OCI-LY7 (cell line): ENCODE data around the gene NCKAP5. TPM values are rescaled to one million over a fixed set of nuclear protein-coding genes. Genes with fewer than 3 reads are reported as not detected.

Experiments
- BruUV-seq: library from RNA; stranded (reverse); fragments of 400-500 nt; replicated peaks from 2 replicates; lab custom pipeline; 2021; lab: Mats Ljungman, UMichigan
- CTCF ChIA-PET: fragments of 300-600 bp; sonication (Branson Sonifier 250); formaldehyde crosslinking; loops from one replicate; lab custom pipeline; 2022; ENCODE audit warnings: antibody characterized with exemption; ENCODE audit not compliant: unreplicated experiment; lab: Charles Lee
- POLR2A ChIA-PET: fragments of 300-600 bp; sonication (Branson Sonifier 250); formaldehyde crosslinking; loops from one replicate; lab custom pipeline; 2022; ENCODE audit warnings: antibody characterized with exemption; lab: Charles Lee
- DNase-seq: peaks from one replicate; pipeline ENCODE4 v3.0.0-alpha.2; 2015; ENCODE audit warnings: low spot score
- H2AFZ ChIP-seq: fragments of 200-600 bp; sonication (generic), shearing (Covaris generic); 2 replicates; pipeline ENCODE4 v1.6.1; 2014; ENCODE audit warnings: mild to moderate bottlenecking, antibody characterized with exemption, low read length, moderate library complexity
- H3K27ac ChIP-seq: fragments of 200-600 bp; sonication (generic); 2 replicates; pipeline ENCODE4 v1.5.1; 2014; ENCODE audit warnings: mixed run types, low read depth, mild to moderate bottlenecking, moderate library complexity, low read length, inconsistent platforms; ENCODE audit not compliant: poor library complexity, severe bottlenecking
- H3K36me3 ChIP-seq: fragments of 200-600 bp; sonication (generic); 2 replicates; pipeline ENCODE4 v1.6.1; 2014; ENCODE audit warnings: mild to moderate bottlenecking, antibody characterized with exemption, low read length, moderate library complexity, mixed read lengths; ENCODE audit not compliant: insufficient read depth
- H3K4me1 ChIP-seq: fragments of 200-600 bp; sonication (generic); 2 replicates; pipeline ENCODE4 v1.5.1; 2014; ENCODE audit warnings: mild to moderate bottlenecking, low read length; ENCODE audit not compliant: insufficient read depth, poor library complexity, severe bottlenecking
- H3K4me2 ChIP-seq: fragments of 200-600 bp; sonication (generic); 2 replicates; pipeline ENCODE4 v1.6.1; 2014; ENCODE audit warnings: mild to moderate bottlenecking, low read length
- H3K4me3 ChIP-seq: fragments of 200-600 bp; sonication (generic); 2 replicates; pipeline ENCODE4 v1.5.1; 2014; ENCODE audit warnings: mild to moderate bottlenecking, low read depth, low read length; ENCODE audit not compliant: poor library complexity, severe bottlenecking
- H3K79me2 ChIP-seq: fragments of 200-600 bp; sonication (generic); 2 replicates; pipeline ENCODE4 v1.6.1; 2016; ENCODE audit warnings: low read depth, mild to moderate bottlenecking, low read length, moderate library complexity, mixed read lengths; ENCODE audit not compliant: insufficient read depth
- H3K9me2 ChIP-seq: fragments of 200-600 bp; sonication (generic); 2 replicates; pipeline ENCODE4 v1.6.1; 2016; ENCODE audit warnings: mild to moderate bottlenecking, low read length, mixed read lengths; ENCODE audit not compliant: insufficient read depth
- H3K9me3 ChIP-seq: fragments of 200-600 bp; sonication (generic); 2 replicates; pipeline ENCODE4 v1.6.1; 2014; ENCODE audit warnings: mild to moderate bottlenecking, mixed run types, low read length, mixed read lengths
- H4K20me1 ChIP-seq: fragments of 200-600 bp; sonication (generic); 2 replicates; pipeline ENCODE4 v1.6.1; 2014; ENCODE audit warnings: mild to moderate bottlenecking, antibody characterized with exemption, low read length, moderate library complexity, mixed read lengths; ENCODE audit not compliant: insufficient read depth
- CTCF ChIP-seq: fragments of 200-600 bp; sonication (generic); conservative IDR thresholded peaks from 2 replicates; pipeline ENCODE4 v1.5.1; 2014; ENCODE audit warnings: mild to moderate bottlenecking, antibody characterized with exemption, low read length, moderate library complexity, mixed read lengths
- EZH2phosphoT487 ChIP-seq: fragments of 200-600 bp; sonication (generic); IDR thresholded peaks from 2 replicates; pipeline ENCODE4 v1.6.1; 2018; ENCODE audit warnings: low read depth, borderline replicate concordance, mild to moderate bottlenecking, mixed run types, antibody characterized with exemption, low read length, moderate library complexity, mixed read lengths
- intact Hi-C: fragments of 100-400 bp; cut with micrococcal nuclease; formaldehyde crosslinking; loops from one replicate; pipeline ENCODE4 v1.10.0; 2022; ENCODE audit not compliant: unreplicated experiment
- total RNA-seq, 2 experiments: library from RNA; depleted of rRNA in 1 of 2; stranded (reverse); fragments of >200 nt in 1 of 2; shearing (Covaris generic) in 1 of 2; gene quantifications; 2 replicates each; pipeline ENCODE4 v1.2.3, GENCODE V29; 2014 to 2022

Gene NCKAP5
- total RNA-seq, 2 experiments from 2014 or later = not detected

GRCh38 chr2:133448195-133448594 is 120.1 kb downstream of the NCKAP5 start:
- Histone ChIP-seq H3K9me3 (no peaks in the 10 kb centered on the region), H3K27ac (no peak overlapping the region), H3K9me2 (no peaks in the 10 kb centered on the region), H4K20me1 (no peaks in the 10 kb centered on the region), H3K4me3 (no peak overlapping the region), H2AFZ (no peak overlapping the region), H3K4me1 (no peaks in the 10 kb centered on the region), H3K79me2 (no peaks in the 10 kb centered on the region), H3K36me3 (no peaks in the 10 kb centered on the region), H3K4me2 (no peak overlapping the region)
- BruUV-seq = no TSS peak
- TF ChIP-seq EZH2phosphoT487 (no peak), CTCF (no peak)
- ChIA-PET CTCF (no interaction called here), POLR2A (no interaction called here)
- no peak for DNase-seq
- intact Hi-C loops = no loop called here

- H3K4me1 ChIP-seq = no peaks in the 10 kb centered on the region
- no TSS peak for BruUV-seq
- CTCF ChIA-PET = no interaction called here
- H3K4me2 ChIP-seq = no peak overlapping the region
- no peaks in the 10 kb centered on the region for H3K79me2 ChIP-seq
- no peak overlapping the region for H2AFZ ChIP-seq
- no peaks in the 10 kb centered on the region for H4K20me1 ChIP-seq
- TF ChIP-seq CTCF (no peak), EZH2phosphoT487 (no peak)
- no peaks in the 10 kb centered on the region for H3K36me3 ChIP-seq
- H3K9me3 ChIP-seq = no peaks in the 10 kb centered on the region
- no peaks in the 10 kb centered on the region for H3K9me2 ChIP-seq
- no peak for DNase-seq
- H3K4me3 ChIP-seq = no peak overlapping the region
- POLR2A ChIA-PET = no interaction called here
- H3K27ac ChIP-seq = no peak overlapping the region
- intact Hi-C loops = no loop called here
Observed at GRCh38 chr2:133447303-133447702, 121.0 kb downstream of the NCKAP5 start.

GRCh38 chr2:133444465-133444864 is 123.8 kb downstream of the NCKAP5 start:
- no peak overlapping the region for H3K4me3 ChIP-seq
- no peak for TF ChIP-seq EZH2phosphoT487
- TF ChIP-seq CTCF = no peak
- intact Hi-C loops = no loop called here
- BruUV-seq = no TSS peak
- no peak overlapping the region for H2AFZ ChIP-seq
- ChIA-PET POLR2A (no interaction called here), CTCF (no interaction called here)
- H3K27ac ChIP-seq = no peak overlapping the region
- H3K4me2 ChIP-seq = no peak overlapping the region
- H4K20me1 ChIP-seq = no peaks in the 10 kb centered on the region
- H3K4me1 ChIP-seq = no peaks in the 10 kb centered on the region
- H3K79me2 ChIP-seq = no peaks in the 10 kb centered on the region
- no peaks in the 10 kb centered on the region for H3K9me3 ChIP-seq
- no peaks in the 10 kb centered on the region for H3K36me3 ChIP-seq
- no peak for DNase-seq
- H3K9me2 ChIP-seq = no peaks in the 10 kb centered on the region
